ENCODE data around the gene ANGPTL2.

The ANGPTL2 gene

DNA sequence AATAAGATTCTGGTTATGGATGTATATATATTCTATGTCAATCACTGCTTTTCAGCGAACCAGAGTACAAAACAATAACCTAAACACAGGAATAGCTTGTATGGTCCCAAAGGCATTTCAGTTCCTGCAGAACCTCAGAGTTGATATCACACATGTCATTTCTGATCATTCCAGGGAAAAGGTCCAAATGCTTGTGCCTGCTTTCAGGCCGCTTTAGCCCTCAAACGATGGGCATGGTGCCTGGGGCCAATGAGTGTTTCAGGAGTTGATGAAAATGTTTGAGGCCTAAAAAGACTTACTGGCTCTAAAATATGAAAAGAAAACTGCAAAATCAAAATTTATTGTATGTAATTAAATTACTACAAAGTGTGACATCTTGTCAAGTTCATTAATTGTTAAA lies 22.8 kb downstream of the ANGPTL2 start:
- no peak for DNase-seq
- no peaks in the 10 kb centered on the region for H3K4me1 ChIP-seq (ENCODE audit: control insufficient read depth, insufficient read depth, low read length, poor library complexity, severe bottlenecking)
- no peaks in the 10 kb centered on the region for H3K36me3 ChIP-seq (ENCODE audit: control insufficient read depth, insufficient read depth, low read length)
- H3K9me3 ChIP-seq (ENCODE audit: control insufficient read depth, low read length), result no peaks in the 10 kb centered on the region
- H3K27ac ChIP-seq (ENCODE audit: insufficient read depth, low read length, poor library complexity, severe bottlenecking), result no peak overlapping the region
- no peaks in the 10 kb centered on the region for H3K27me3 ChIP-seq (replicated peaks; ENCODE audit: control insufficient read depth, insufficient read depth, low read length, poor library complexity, severe bottlenecking)
- H3K4me3 ChIP-seq (ENCODE audit: insufficient read depth, low read depth, low read length, poor library complexity, severe bottlenecking), result no peak overlapping the region

DNA sequence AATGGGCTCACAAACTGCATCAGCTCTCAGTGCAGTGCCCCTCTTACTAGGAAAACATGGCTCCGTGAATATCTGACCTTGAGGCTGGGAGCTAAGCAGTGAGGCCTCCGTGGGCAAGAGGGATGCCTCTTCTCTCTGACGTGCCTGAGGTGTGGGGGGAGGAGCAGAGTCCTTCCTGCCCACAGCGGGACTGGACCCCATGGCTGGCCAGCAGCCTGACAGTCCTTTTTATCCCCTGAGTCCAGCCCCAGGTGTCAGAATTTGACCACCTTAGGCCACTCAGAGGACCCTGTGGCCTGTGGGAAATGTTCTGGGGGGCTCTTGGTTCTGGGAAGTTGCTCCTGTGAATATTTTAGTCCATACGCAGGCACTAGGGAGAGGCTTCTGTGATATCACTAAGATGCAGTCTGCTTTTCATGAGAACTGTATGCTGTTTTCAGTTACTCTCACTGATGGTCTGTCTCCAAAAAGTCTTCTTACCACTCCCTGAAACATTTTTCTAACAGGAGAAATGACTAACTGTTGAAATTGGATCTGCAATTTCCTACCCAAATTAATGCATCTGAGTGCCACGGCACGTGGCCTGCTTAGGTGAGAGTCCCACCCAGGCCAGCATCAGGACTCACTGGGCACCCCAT lies 23.4 kb downstream of the ANGPTL2 start:
- no peak overlapping the region for H3K4me3 ChIP-seq (ENCODE audit: insufficient read depth, low read depth, low read length, poor library complexity, severe bottlenecking)
- DNase-seq, result no peak
- H3K27me3 ChIP-seq (replicated peaks; ENCODE audit: control insufficient read depth, insufficient read depth, low read length, poor library complexity, severe bottlenecking), result no peaks in the 10 kb centered on the region
- no peak overlapping the region for H3K27ac ChIP-seq (ENCODE audit: insufficient read depth, low read length, poor library complexity, severe bottlenecking)
- H3K36me3 ChIP-seq (ENCODE audit: control insufficient read depth, insufficient read depth, low read length), result no peaks in the 10 kb centered on the region
- no peaks in the 10 kb centered on the region for H3K9me3 ChIP-seq (ENCODE audit: control insufficient read depth, low read length)
- no peaks in the 10 kb centered on the region for H3K4me1 ChIP-seq (ENCODE audit: control insufficient read depth, insufficient read depth, low read length, poor library complexity, severe bottlenecking)

DNA sequence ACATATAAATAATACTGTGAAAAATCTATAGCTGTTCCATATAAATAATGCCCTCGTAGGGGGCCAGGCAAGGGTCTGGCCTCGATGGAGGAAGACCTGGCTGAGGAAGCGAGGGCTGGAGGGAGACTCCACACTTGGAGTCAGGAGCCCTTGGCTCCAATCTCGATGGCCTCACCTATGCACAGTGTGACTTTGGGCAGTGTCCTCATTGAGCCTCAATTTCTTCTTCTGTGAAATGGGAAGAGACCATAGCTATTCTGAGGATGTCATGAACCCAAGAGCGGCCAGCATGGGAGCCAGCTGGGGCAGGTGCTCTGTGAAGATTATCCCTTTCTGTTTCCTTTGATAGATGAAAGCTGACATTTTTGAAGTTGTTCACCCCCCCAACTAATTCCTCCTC lies 24.8 kb downstream of the ANGPTL2 start:
- H3K27me3 ChIP-seq (replicated peaks; ENCODE audit: control insufficient read depth, insufficient read depth, low read length, poor library complexity, severe bottlenecking), result no peaks in the 10 kb centered on the region
- no peak overlapping the region for H3K4me3 ChIP-seq (ENCODE audit: insufficient read depth, low read depth, low read length, poor library complexity, severe bottlenecking)
- no peaks in the 10 kb centered on the region for H3K36me3 ChIP-seq (ENCODE audit: control insufficient read depth, insufficient read depth, low read length)
- H3K27ac ChIP-seq (ENCODE audit: insufficient read depth, low read length, poor library complexity, severe bottlenecking), result no peak overlapping the region
- no peak for DNase-seq
- H3K4me1 ChIP-seq (ENCODE audit: control insufficient read depth, insufficient read depth, low read length, poor library complexity, severe bottlenecking), result no peaks in the 10 kb centered on the region
- no peaks in the 10 kb centered on the region for H3K9me3 ChIP-seq (ENCODE audit: control insufficient read depth, low read length)

DNA sequence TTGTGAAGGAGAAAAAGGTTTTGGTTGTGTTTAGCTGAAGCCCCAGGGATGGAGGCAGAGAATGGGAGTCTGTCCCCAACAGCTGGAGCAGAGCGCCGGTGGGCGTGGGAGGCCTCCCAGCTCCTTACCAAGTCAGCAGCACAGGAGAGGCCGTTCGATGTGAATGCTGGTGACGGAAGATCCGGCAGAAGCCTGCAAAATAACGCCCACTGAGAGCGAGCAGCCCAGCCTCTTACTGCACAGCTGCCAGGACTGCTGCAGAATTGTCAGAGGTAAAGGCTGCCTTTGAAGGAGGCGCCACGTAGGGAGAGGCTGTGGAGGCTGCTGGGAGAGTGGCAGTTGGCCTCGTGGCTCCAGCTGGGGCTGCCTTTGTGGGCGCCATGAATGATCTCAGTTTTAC lies 26.2 kb downstream of the ANGPTL2 start:
- no peak for DNase-seq
- no peak overlapping the region for H3K27ac ChIP-seq (ENCODE audit: insufficient read depth, low read length, poor library complexity, severe bottlenecking)
- no peaks in the 10 kb centered on the region for H3K4me1 ChIP-seq (ENCODE audit: control insufficient read depth, insufficient read depth, low read length, poor library complexity, severe bottlenecking)
- H3K36me3 ChIP-seq (ENCODE audit: control insufficient read depth, insufficient read depth, low read length), result no peaks in the 10 kb centered on the region
- no peaks in the 10 kb centered on the region for H3K27me3 ChIP-seq (replicated peaks; ENCODE audit: control insufficient read depth, insufficient read depth, low read length, poor library complexity, severe bottlenecking)
- no peak overlapping the region for H3K4me3 ChIP-seq (ENCODE audit: insufficient read depth, low read depth, low read length, poor library complexity, severe bottlenecking)
- no peaks in the 10 kb centered on the region for H3K9me3 ChIP-seq (ENCODE audit: control insufficient read depth, low read length)

DNA sequence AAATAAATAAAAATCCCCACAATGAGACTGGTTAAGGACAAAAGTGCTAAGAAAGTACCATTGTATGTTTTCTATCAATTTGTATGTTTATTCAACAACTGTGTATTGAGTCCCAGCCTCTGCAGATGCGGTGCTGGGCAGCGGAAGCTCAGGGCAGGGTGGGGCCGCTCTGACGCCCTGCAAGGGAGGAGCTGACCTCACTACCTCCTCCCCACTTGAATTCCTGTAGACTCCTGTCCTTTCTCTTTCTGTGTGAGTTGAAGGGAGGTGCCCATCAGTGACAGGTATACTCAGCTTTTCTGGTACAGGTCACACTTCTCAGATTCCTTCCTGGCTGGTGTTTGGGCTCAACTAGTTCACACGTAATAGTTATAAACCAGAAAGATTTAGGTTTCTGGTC lies 27.0 kb downstream of the ANGPTL2 start:
- DNase-seq, result no peak
- Histone ChIP-seq H3K9me3 (ENCODE audit: control insufficient read depth, low read length) (no peaks in the 10 kb centered on the region), H3K4me1 (ENCODE audit: control insufficient read depth, insufficient read depth, low read length, poor library complexity, severe bottlenecking) (no peaks in the 10 kb centered on the region), H3K4me3 (ENCODE audit: insufficient read depth, low read depth, low read length, poor library complexity, severe bottlenecking) (no peak overlapping the region), H3K27me3 (replicated peaks; ENCODE audit: control insufficient read depth, insufficient read depth, low read length, poor library complexity, severe bottlenecking) (no peaks in the 10 kb centered on the region), H3K36me3 (ENCODE audit: control insufficient read depth, insufficient read depth, low read length) (no peaks in the 10 kb centered on the region), H3K27ac (ENCODE audit: insufficient read depth, low read length, poor library complexity, severe bottlenecking) (no peak overlapping the region)

DNA sequence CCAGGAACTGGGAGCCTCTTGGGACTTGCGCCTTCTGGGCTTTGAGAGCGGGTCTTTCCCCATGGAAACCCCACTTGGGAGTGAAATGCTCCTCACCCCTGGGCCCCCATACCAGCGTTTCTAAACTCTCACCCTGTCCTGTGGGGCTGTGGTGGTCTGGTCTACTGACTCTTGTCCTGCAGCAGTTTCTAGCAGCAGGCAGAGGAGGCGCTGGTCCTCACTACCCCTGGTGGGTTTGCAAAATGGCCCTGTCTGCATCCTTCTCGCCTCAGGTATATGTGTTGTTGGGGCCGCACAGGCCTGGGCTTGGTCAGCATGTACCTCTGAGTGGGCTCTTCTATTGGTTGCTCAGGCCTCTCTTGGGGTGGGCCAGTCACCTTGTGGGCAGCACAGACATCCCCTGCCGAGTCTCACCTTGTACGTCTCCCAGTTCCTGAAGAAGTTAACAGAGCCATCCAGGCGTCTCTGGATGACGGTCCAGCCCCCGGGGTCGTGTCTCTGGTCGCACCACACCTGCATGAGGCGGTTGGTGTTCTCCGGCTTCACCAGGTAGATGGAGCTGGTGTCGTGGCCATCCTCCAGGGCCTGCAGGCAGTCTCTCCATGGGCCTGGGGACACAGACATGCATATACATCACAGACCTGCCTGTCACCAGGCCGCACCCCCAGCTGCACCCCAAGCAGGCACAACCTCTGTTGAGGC lies 29.0 kb downstream of the ANGPTL2 start:
- H3K4me1 ChIP-seq (ENCODE audit: control insufficient read depth, insufficient read depth, low read length, poor library complexity, severe bottlenecking), result no peaks in the 10 kb centered on the region
- H3K36me3 ChIP-seq (ENCODE audit: control insufficient read depth, insufficient read depth, low read length), result no peaks in the 10 kb centered on the region
- DNase-seq, result no peak
- H3K27me3 ChIP-seq (replicated peaks; ENCODE audit: control insufficient read depth, insufficient read depth, low read length, poor library complexity, severe bottlenecking), result no peaks in the 10 kb centered on the region
- H3K4me3 ChIP-seq (ENCODE audit: insufficient read depth, low read depth, low read length, poor library complexity, severe bottlenecking), result no peak overlapping the region
- no peaks in the 10 kb centered on the region for H3K9me3 ChIP-seq (ENCODE audit: control insufficient read depth, low read length)
- H3K27ac ChIP-seq (ENCODE audit: insufficient read depth, low read length, poor library complexity, severe bottlenecking), result no peak overlapping the region

DNA sequence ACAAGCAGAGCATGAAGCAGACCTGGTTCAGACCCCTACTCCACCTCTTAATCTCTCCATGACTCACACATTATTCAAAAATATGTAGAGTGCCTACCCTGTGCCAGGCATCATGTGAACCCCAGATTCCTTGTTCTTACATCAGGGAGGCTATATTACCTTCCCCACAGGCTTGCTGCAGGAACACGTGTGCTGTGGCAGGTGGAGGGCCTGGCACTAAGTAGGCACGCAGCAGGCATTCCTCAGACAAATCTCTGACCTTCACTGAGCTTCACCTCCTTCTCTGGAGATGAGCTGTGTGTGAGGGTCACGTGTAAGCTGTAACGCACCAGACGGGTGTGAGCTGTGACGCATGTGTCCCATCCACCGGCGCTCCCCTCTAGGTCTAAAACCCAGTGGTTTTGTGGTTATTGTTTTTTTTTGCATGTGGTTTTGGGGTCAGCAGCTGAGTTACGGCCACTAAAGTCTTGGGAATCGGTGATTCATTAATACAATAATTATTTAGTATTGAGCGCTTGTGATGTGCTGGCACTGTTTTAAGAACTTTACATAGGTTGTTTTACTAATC lies 30.3 kb downstream of the ANGPTL2 start:
- Histone ChIP-seq H3K4me1 (ENCODE audit: control insufficient read depth, insufficient read depth, low read length, poor library complexity, severe bottlenecking) (no peaks in the 10 kb centered on the region), H3K27ac (ENCODE audit: insufficient read depth, low read length, poor library complexity, severe bottlenecking) (no peak overlapping the region), H3K9me3 (ENCODE audit: control insufficient read depth, low read length) (no peaks in the 10 kb centered on the region), H3K27me3 (replicated peaks; ENCODE audit: control insufficient read depth, insufficient read depth, low read length, poor library complexity, severe bottlenecking) (no peaks in the 10 kb centered on the region), H3K36me3 (ENCODE audit: control insufficient read depth, insufficient read depth, low read length) (no peaks in the 10 kb centered on the region), H3K4me3 (ENCODE audit: insufficient read depth, low read depth, low read length, poor library complexity, severe bottlenecking) (no peak overlapping the region)
- DNase-seq, result no peak

DNA sequence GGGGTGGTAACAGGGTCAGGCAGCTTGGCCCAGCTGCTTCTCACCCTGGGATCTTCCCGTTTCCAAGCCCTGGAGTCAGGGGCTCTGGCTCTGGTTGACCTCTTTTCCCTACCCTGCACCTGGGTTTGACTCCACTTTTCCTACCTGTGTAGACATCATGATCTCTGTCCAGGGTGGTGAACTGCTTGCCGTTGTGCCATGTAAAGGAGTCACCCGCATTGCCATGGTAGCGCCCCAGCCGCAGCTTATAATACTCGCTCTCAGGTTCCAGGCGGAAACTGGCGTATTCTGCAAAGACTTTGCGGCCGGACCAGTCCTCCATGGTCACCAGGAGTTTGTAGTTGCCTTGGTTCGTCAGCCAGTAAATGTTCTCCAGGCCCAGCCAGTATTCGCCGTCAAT lies 30.9 kb downstream of the ANGPTL2 start:
- no peak for DNase-seq
- H3K36me3 ChIP-seq (ENCODE audit: control insufficient read depth, insufficient read depth, low read length), result no peaks in the 10 kb centered on the region
- no peaks in the 10 kb centered on the region for H3K4me1 ChIP-seq (ENCODE audit: control insufficient read depth, insufficient read depth, low read length, poor library complexity, severe bottlenecking)
- no peaks in the 10 kb centered on the region for H3K9me3 ChIP-seq (ENCODE audit: control insufficient read depth, low read length)
- H3K27ac ChIP-seq (ENCODE audit: insufficient read depth, low read length, poor library complexity, severe bottlenecking), result no peak overlapping the region
- no peaks in the 10 kb centered on the region for H3K27me3 ChIP-seq (replicated peaks; ENCODE audit: control insufficient read depth, insufficient read depth, low read length, poor library complexity, severe bottlenecking)
- no peak overlapping the region for H3K4me3 ChIP-seq (ENCODE audit: insufficient read depth, low read depth, low read length, poor library complexity, severe bottlenecking)

DNA sequence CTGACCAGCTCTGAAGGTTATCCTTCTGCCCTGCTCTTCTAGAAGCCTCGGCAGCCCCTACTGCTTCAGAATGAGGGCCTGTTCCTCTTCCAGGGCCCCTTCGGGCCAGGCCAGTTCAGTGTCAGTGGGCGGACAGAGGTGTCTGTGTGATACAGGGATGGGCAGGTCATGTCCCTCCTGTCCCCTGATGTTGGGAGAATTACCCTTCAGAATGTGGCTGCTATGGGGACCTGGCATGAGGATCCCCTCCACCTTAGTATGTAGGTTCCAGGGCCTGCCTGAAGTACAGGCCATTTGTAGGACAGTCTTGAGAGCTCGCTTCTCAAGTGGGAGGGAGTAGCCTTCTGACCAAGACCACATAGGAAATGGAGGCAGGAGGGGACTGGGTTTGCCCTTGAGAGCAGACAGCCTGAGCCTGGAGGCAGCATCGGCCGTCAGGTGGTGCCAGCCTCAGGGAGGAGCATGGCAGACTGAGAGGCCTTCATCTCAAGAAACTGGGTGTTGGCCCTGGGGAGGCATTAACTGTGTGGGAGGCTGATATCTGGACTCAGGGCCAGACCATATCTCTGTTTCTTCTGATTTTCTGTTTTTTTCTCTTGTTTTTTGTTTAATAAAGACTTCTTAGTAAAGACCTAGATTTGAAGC lies 32.0 kb downstream of the ANGPTL2 start:
- Histone ChIP-seq H3K36me3 (ENCODE audit: control insufficient read depth, insufficient read depth, low read length) (no peaks in the 10 kb centered on the region), H3K4me3 (ENCODE audit: insufficient read depth, low read depth, low read length, poor library complexity, severe bottlenecking) (no peak overlapping the region), H3K27ac (ENCODE audit: insufficient read depth, low read length, poor library complexity, severe bottlenecking) (no peak overlapping the region), H3K4me1 (ENCODE audit: control insufficient read depth, insufficient read depth, low read length, poor library complexity, severe bottlenecking) (no peaks in the 10 kb centered on the region), H3K9me3 (ENCODE audit: control insufficient read depth, low read length) (no peaks in the 10 kb centered on the region), H3K27me3 (replicated peaks; ENCODE audit: control insufficient read depth, insufficient read depth, low read length, poor library complexity, severe bottlenecking) (no peaks in the 10 kb centered on the region)
- no peak for DNase-seq

DNA sequence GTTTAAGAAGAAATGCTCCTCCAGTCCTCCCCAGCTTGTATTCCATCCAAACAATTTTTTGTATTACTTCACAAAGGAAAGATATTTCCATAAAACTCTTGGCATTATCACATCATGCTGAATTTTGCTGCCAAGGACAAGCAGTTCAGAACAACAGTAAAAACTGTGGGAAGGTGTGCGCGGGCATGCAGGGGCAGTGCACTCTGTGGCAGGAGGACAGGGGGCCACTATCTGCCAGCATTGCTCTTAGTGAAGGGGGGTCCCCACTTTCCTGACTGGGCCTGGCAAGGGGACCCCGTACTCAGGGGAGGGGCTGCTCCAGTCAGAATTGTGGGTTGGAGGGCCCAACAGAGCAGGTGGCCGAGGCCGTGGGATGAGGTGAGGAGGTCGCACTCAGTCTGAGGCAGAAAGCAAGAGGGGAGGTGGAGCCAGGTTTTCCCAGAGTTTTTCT lies 32.8 kb downstream of the ANGPTL2 start:
- no peaks in the 10 kb centered on the region for H3K36me3 ChIP-seq (ENCODE audit: control insufficient read depth, insufficient read depth, low read length)
- DNase-seq, result no peak
- H3K27me3 ChIP-seq (replicated peaks; ENCODE audit: control insufficient read depth, insufficient read depth, low read length, poor library complexity, severe bottlenecking), result no peaks in the 10 kb centered on the region

More for the DNA sequence above, 32.8 kb downstream of the ANGPTL2 start:
- no peak overlapping the region for H3K4me3 ChIP-seq (ENCODE audit: insufficient read depth, low read depth, low read length, poor library complexity, severe bottlenecking)
- no peaks in the 10 kb centered on the region for H3K4me1 ChIP-seq (ENCODE audit: control insufficient read depth, insufficient read depth, low read length, poor library complexity, severe bottlenecking)
- no peak overlapping the region for H3K27ac ChIP-seq (ENCODE audit: insufficient read depth, low read length, poor library complexity, severe bottlenecking)
- H3K9me3 ChIP-seq (ENCODE audit: control insufficient read depth, low read length), result no peaks in the 10 kb centered on the region

Data from effector memory CD4-positive, alpha-beta T cell (primary cell).